H1 (cell line): Measurements from ENCODE around the gene MCCD1.

ENCODE experiments used
- EZH2 ChIP-seq: fragments of 200-600 bp; sonication (generic); IDR thresholded peaks from 2 replicates; pipeline ENCODE4 v1.7.1; 2012; ENCODE audit warnings: low read depth, mild to moderate bottlenecking, moderate library complexity, low read length, inconsistent platforms; ENCODE audit not compliant: severe bottlenecking
- HDAC2 ChIP-seq, 2 experiments: fragments of 300-600 bp in 1 of 2; sonication (generic) in 1 of 2; IDR thresholded peaks; 2 replicates each; pipeline ENCODE4 v1.6.1; 2011 to 2012; ENCODE audit warnings: low read depth in 2 of 2, low read length in 2 of 2, mild to moderate bottlenecking in 2 of 2, moderate library complexity in 2 of 2, borderline replicate concordance in 1 of 2, inconsistent platforms in 1 of 2
- MAFK ChIP-seq: IDR thresholded peaks from 2 replicates; pipeline ENCODE4 v1.6.1; 2012; ENCODE audit warnings: low read depth, mild to moderate bottlenecking, improper control_type of control experiment, low read length
- PHF8 ChIP-seq: fragments of 200-600 bp; sonication (generic); conservative IDR thresholded peaks from 2 replicates; pipeline ENCODE4 v1.7.1; 2012; ENCODE audit warnings: low read depth, mild to moderate bottlenecking, inconsistent platforms, low read length, moderate library complexity
- POLR2A ChIP-seq, 2 experiments: IDR thresholded peaks; 1 replicate in 1 of 2; 2 replicates in 1 of 2; pipeline ENCODE4 v1.6.1; 2011; ENCODE audit warnings: low read depth in 2 of 2, low read length in 2 of 2, mild to moderate bottlenecking in 2 of 2; ENCODE audit errors: control extremely low read depth in 1 of 2
- RAD21 ChIP-seq, 2 experiments: IDR thresholded peaks in 1 of 2; conservative IDR thresholded peaks in 1 of 2; 2 replicates each; pipeline ENCODE4 v1.6.1; 2011; ENCODE audit warnings: low read depth in 2 of 2, low read length in 2 of 2, improper control_type of control experiment in 1 of 2, inconsistent platforms in 1 of 2, mild to moderate bottlenecking in 1 of 2, moderate library complexity in 1 of 2
- TF ChIP-seq, protein P1 (sequence below), 3 experiments: IDR thresholded peaks; 1 replicate in 2 of 3; 2 replicates in 1 of 3; pipeline versions ENCODE4 v1.5.1 to v1.6.1; 2011; ENCODE audit warnings: low read length in 3 of 3, mild to moderate bottlenecking in 3 of 3, inconsistent platforms in 2 of 3, low read depth in 1 of 3, moderate library complexity in 1 of 3; ENCODE audit not compliant: insufficient read depth in 1 of 3; ENCODE audit errors: control extremely low read depth in 1 of 3
- TF ChIP-seq, protein P2 (sequence below): IDR thresholded peaks from 2 replicates; pipeline ENCODE4 v1.6.1; 2012; ENCODE audit warnings: inconsistent platforms

DNA sequence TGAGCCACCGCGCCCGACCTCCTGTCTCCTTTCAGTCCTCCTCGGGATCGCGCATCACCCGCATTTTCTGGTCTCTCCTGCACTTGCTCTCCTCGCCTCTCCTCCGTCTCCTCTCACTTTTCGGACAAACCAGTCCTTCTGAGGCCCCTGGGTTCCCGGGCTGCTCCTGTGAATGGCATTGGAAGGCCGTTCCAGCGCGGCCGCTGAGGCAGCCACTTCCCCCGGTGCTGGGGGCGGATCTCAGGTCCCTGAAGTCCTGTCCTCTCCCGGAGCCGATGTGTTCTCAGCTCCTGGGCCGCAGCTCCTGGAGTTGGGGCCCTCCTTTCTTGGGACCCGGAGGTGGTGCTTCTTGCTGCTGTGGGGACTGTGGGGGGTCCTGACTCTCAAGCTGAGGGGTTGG is 30.0 kb upstream of the MCCD1 start:
- TF ChIP-seq, protein P1, sequence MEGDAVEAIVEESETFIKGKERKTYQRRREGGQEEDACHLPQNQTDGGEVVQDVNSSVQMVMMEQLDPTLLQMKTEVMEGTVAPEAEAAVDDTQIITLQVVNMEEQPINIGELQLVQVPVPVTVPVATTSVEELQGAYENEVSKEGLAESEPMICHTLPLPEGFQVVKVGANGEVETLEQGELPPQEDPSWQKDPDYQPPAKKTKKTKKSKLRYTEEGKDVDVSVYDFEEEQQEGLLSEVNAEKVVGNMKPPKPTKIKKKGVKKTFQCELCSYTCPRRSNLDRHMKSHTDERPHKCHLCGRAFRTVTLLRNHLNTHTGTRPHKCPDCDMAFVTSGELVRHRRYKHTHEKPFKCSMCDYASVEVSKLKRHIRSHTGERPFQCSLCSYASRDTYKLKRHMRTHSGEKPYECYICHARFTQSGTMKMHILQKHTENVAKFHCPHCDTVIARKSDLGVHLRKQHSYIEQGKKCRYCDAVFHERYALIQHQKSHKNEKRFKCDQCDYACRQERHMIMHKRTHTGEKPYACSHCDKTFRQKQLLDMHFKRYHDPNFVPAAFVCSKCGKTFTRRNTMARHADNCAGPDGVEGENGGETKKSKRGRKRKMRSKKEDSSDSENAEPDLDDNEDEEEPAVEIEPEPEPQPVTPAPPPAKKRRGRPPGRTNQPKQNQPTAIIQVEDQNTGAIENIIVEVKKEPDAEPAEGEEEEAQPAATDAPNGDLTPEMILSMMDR (IDR thresholded peaks at IDR 0.05; ENCODE audit: control extremely low read depth in 1 of 3, insufficient read depth in 1 of 3, low read depth in 1 of 3, low read length in 3 of 3), result no peak
- TF ChIP-seq HDAC2 (IDR thresholded peaks at IDR 0.05; ENCODE audit: borderline replicate concordance in 1 of 2, low read depth in 2 of 2, low read length in 2 of 2) (no peak), POLR2A (IDR thresholded peaks at IDR 0.05; ENCODE audit: control extremely low read depth in 1 of 2, low read depth in 2 of 2, low read length in 2 of 2) (no peak), RAD21 (IDR thresholded peaks at IDR 0.05 in 1 of 2, conservative IDR thresholded peaks at IDR 0.05 in 1 of 2; ENCODE audit: low read depth in 2 of 2, low read length in 2 of 2) (no peak), EZH2 (no peak), MAFK (no peak), PHF8 (0 out of 2 replicates have a peak, but pooled peaks have one; percentile 3)
- TF ChIP-seq, protein P2, sequence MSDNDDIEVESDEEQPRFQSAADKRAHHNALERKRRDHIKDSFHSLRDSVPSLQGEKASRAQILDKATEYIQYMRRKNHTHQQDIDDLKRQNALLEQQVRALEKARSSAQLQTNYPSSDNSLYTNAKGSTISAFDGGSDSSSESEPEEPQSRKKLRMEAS, result no peak
